ENCODE measurements around the gene GPX3. TPM values are rescaled to one million over a fixed set of nuclear protein-coding genes. Genes with fewer than 3 reads are reported as not detected.

Gene GPX3
- total and polyA plus RNA-seq, 2 of the 13 experiments (the other 11 are each of a cell fraction or from before 2014, with no cell fraction given): 33.8 to 1,892 TPM

GRCh38 chr5:151020304-151021110 is at the start of gene GPX3 (continued):
- TF ChIP-seq HNF1A (IDR thresholded peaks at IDR 0.05; ENCODE audit: low read depth): no peak; the same call in 1 of the 2 replicates
- no peak for TF ChIP-seq HNF1A (CRISPR knock-in tag; IDR thresholded peaks at IDR 0.05; ENCODE audit: borderline replicate concordance)
- TF ChIP-seq SKI (IDR thresholded peaks at IDR 0.05; ENCODE audit: partially characterized antibody): peak; percentile 72
- no peak for TF ChIP-seq ZBTB3 (CRISPR knock-in tag; IDR thresholded peaks at IDR 0.05; ENCODE audit: borderline replicate concordance, low read depth)
- TF ChIP-seq ZNF142 (CRISPR knock-in tag; IDR thresholded peaks at IDR 0.05): 0 out of 2 replicates have a peak, but pooled peaks have one; percentile 42
- TF ChIP-seq KLF6 (CRISPR knock-in tag; IDR thresholded peaks at IDR 0.05): no peak; the same call in 1 of the 2 replicates
- no peak for TF ChIP-seq ZNF597 (CRISPR knock-in tag; IDR thresholded peaks at IDR 0.05)
- TF ChIP-seq ZNF546 (CRISPR knock-in tag; conservative IDR thresholded peaks at IDR 0.05): peak; percentile 12; the same call in 1 of the 2 replicates
- TF ChIP-seq ZNF451 (CRISPR knock-in tag; IDR thresholded peaks at IDR 0.05): peak; percentile 54; the same call in 1 of the 2 replicates
- peak; percentile 73; the same call in 1 of the 2 replicates for TF ChIP-seq ZNF816 (CRISPR knock-in tag; IDR thresholded peaks at IDR 0.05; ENCODE audit: borderline replicate concordance)
- no peak for TF ChIP-seq ZNF382 (CRISPR knock-in tag; IDR thresholded peaks at IDR 0.05; ENCODE audit: borderline replicate concordance)
- TF ChIP-seq ZNF510 (CRISPR knock-in tag; IDR thresholded peaks at IDR 0.05; ENCODE audit: low read depth): no peak
- TF ChIP-seq XRCC5 (optimal IDR thresholded peaks at IDR 0.05; ENCODE audit: low read length): peak; percentile 79
- no peak for TF ChIP-seq IRX3 (CRISPR knock-in tag; IDR thresholded peaks at IDR 0.05; ENCODE audit: borderline replicate concordance, low read depth)
- no peak for TF ChIP-seq ZNF33A (CRISPR knock-in tag; IDR thresholded peaks at IDR 0.05; ENCODE audit: borderline replicate concordance)
- TF ChIP-seq ZNF234 (CRISPR knock-in tag; conservative IDR thresholded peaks at IDR 0.05): peak; percentile 91; the same call in 1 of the 2 replicates
- no peak for TF ChIP-seq ZNF776 (CRISPR knock-in tag; IDR thresholded peaks at IDR 0.05)
- TF ChIP-seq MAFF (IDR thresholded peaks at IDR 0.05; ENCODE audit: low read depth, low read length): no peak
